ENCODE results near the gene VDR.
A peak's percentile ranks its signal among the peaks of the same experiment; 100 is the strongest.

The VDR gene

GRCh38 chr12:47889040-47889439 is 15.8 kb downstream of the VDR start:
- no peak for DNase-seq

GRCh38 chr12:47888153-47888819 is 16.5 kb downstream of the VDR start:
- DNase-seq, result no peak

DNA sequence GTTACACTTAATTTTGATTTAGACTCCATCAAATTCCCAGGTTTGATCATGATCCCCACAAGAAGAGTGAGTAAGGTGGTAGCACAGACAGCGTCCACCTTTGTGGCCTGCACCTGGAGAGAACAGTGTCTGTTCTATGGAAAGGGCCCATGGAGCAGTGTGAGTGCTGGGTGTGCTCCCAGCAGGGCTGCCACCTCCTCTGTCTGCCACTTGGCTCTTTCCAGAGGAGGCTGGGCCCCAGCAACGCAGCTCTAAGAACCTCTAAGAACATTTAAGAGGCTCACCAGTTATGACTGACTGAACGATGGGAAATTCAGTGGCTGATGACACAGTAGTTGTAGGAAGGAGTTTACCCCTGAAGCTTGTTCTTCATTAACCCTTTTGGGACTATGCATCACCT is 17.3 kb downstream of the VDR start:
- DNase-seq, result no peak

GRCh38 chr12:47886510-47887240 is 18.1 kb downstream of the VDR start:
- DNase-seq, result no peak

DNA sequence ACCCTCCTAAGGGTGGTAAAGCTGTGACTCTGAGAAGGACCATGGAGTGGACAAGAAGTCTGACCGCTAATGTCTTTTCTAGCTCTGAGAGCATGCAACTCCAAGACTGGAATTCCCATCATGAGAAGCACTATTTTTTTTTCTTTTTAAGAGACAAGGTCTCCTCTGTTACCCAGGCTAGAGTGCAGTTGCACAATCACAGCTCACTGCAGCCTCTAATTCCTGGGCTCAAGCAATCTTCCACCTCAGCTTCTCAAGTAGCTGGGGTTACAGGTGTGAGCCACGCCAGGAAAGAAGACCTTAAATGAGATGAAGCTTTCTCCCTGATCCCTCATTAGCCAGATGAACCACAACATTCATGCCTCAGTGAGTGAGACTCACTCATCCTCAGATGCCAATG is 19.2 kb downstream of the VDR start:
- no peak for DNase-seq

- no peak for DNase-seq
Measured at GRCh38 chr12:47885012-47885501, 19.7 kb downstream of the VDR start.

DNA sequence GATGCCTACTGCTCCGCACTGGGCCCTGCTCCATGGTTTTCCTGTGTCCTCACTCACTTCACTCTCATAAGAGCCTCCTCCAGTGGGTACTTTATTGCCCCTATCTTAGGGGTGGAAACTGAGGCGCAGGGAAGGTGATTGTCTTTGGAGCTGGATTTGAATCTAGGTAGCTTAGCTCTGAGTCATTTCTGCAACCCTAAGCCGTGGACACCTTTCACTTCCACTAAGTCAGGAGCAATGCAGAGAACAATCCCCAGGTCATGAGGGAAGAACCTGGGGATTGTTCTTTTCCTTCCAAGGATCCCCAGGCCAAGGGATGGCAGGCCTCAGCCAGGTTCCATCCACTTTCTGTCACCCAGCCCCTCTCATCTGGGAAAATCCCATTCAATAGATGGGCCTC is 20.3 kb downstream of the VDR start:
- DNase-seq, result no peak

GRCh38 chr12:47883663-47884195 is 21.1 kb downstream of the VDR start:
- DNase-seq, result no peak

DNA sequence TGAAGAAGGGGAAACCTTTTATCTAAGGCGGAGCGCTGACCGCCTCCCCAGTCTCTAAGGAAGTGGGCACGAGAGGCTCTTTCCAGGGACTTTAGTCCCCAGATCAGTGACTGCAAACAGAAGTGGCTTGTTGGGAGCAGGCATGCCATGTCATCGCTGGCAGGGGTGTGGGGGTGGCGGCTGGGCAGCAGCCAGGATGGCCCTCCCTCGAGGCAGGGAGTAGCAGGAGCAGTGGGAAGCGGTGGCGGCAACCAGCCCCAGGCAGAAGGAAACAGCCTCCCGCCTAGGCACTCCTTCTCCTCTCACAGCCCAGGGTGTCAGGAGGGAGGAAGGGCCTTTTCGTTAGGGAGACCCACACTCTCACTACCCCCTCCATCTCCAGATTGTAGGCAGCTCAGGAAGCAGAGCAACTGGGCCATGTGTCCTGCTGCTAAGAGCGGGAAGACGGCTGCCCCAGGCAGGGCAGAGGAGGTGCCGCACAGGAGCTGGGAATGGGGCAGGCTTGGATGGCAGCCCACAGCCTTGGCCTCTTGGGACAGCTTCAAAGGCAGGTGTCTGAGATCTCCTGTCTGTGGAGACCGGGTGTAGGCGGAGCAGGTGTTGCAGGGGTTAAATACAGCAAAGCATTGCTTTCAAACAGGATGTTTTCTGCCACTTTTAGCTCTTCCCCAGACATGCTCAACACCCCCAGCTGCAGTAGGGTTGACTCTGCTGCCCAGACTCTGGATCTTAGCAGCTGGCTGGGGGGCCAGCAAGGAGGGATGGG is 21.8 kb downstream of the VDR start:
- DNase-seq, result no peak

- DNase-seq, result no peak
Measured at GRCh38 chr12:47881826-47882427, 22.9 kb downstream of the VDR start.

DNA sequence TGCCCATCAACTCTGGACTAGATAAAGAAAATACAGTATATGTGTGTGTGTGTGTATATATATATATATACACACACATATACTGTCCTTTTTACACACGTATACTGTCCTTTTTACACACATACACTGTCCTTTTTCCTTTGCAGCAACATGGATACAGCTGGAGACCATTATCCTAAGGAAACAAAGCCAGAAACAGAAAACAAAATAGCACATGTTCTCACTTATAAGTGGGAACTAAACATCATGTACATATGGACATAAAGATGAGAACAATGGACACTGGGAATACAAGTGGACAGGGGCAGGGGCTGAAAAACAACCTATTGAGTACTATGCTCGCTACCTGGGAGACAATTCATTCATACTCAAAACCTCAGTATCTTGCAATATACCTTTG is 23.7 kb downstream of the VDR start:
- no peak for DNase-seq

- no peak for DNase-seq
Measured at GRCh38 chr12:47878918-47879481, 25.8 kb downstream of the VDR start.

DNA sequence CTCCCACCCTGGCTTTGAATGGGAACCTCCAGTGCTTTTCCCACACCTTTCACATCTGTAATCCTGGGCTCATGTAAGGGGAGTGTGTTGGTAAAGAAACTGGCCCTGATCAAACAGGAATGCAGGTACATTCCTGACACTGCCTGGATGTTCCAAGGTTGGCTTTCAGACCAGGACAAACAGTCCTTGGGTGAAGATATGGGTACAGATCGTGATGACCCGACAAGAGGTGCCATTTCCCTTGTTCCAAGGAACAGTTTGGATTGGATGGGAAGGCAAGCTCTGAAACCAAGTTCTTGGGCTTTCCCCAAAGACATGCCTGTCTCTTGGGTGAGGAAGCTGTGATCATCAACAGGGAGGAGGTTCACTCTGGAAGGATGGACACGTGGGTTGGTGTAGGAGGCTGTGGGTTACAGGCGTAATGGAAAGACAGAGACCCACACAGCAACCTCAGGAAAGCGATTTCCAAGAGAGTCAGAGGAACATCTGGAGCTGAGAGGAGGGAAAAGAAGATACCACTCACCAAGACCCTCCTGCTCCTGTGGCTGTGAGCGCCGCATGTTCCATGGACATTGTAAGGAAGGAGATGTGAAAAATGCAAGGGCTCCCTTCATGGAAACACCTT is 26.4 kb downstream of the VDR start:
- no peak for DNase-seq

GRCh38 chr12:47877081-47877480 is 27.7 kb downstream of the VDR start:
- DNase-seq, result no peak

GRCh38 chr12:47876440-47876960 is 28.3 kb downstream of the VDR start:
- DNase-seq, result no peak

GRCh38 chr12:47875746-47876439 is 28.9 kb downstream of the VDR start:
- DNase-seq, result no peak

- no peak for DNase-seq
Measured at GRCh38 chr12:47874316-47874715, 30.5 kb downstream of the VDR start.

DNA sequence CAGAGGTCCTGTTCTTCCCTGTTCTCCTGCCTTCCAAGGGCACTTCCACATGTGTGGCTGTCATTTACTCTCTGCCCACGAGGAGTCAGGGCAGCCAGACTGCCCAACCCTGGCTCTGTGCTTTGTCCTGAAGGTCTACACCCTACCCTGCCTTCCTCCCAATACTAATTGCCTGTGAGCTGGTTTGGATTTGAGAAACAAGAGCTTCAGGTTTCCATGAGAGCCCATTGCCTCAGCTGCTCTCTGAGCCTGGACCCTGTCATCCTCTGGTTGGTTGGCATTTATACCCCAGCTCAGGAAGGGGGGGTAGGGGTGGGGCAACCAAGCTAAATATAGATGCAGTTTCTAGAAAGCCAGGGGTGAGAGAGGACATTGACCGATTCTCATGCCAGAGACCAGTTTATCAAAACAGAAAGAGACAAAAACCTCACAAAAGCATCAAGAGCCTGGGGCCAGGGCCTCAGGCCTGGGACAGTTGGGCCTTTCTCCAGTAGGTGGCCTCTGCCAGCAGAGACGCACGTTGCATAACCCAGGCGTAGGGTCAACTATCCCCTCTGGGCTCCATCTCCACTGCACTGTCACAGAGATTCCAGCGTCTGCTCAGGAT is 34.5 kb downstream of the VDR start:
- peak in 1 of 2 experiments; percentile 49 for DNase-seq

GRCh38 chr12:47868552-47869031 is 36.2 kb downstream of the VDR start:
- no peak for DNase-seq

DNA sequence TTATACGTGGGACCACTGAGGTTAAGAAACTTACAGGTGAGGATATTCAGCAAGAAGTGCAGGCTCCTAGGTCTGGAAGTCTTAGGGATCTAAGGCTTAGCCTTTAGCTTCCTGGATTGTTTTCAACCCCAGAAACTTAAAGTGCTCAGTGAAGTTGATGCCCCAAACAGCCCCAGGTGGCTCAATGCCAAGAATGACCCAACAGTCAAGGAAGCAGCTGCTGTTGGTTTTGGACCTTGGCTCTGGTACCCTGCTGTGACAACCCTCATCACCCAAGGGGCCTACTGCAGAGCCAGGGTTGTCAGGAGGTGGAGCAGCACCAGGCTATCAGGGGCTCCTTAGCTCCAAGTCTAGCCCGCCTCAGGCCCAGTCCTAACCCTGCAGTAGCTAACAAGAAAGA is 36.8 kb downstream of the VDR start:
- no peak for DNase-seq

DNA sequence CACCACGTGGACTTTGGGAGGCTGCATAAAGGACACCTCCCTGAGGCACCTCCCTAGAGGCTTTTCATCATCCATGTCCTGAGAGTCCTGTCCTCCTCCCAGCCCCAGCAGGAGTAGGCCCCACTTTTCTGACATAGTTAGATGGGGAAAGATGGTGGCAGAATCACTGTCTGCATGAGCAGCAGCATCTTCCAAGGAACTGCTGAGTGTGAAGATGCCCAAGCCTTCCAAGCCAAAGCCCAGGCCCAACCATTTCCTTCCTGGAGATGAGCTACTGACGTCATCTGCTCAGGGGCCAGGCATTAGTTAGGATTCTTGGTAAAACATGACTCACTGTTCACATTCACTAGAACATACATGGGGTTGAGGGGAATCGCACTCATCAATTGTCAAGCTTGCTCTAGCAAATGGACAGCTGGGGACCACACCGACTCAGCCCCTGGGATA is 37.3 kb downstream of the VDR start:
- DNase-seq, result no peak

All from SHP77 (cell line).